ENCODE results near the gene SNRPB2. TPM values are rescaled to one million over a fixed set of nuclear protein-coding genes. Genes with fewer than 3 reads are reported as not detected.

Gene SNRPB2
- total RNA-seq, 1 donor: 51.4 TPM

DNA sequence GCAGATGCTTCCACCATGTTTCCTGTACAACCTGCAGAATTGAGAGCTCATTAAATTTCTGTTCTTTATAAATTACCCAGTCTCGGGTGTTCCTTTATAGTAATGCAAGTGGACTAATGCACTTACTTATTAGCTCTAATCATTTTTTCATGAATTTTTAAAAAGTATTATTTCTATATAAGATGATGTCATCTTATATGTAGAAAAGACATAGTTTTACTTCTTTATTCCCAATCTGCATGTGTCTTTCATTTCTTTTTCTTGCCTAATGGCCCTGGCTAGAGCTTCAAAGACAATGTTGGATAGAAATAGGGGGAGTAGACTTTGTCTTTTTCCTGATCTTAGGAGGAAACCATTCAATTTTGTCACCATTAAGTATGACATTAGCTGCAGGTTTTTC lies 46.1 kb downstream of the SNRPB2 start:
- no peak for DNase-seq (ENCODE audit: low read depth)
- no peak for TF ChIP-seq CTCF (IDR thresholded peaks at IDR 0.05; ENCODE audit: insufficient read depth, low read depth, low read length)
- no peak overlapping the region for H3K4me3 ChIP-seq (ENCODE audit: low read depth, low read length)

DNA sequence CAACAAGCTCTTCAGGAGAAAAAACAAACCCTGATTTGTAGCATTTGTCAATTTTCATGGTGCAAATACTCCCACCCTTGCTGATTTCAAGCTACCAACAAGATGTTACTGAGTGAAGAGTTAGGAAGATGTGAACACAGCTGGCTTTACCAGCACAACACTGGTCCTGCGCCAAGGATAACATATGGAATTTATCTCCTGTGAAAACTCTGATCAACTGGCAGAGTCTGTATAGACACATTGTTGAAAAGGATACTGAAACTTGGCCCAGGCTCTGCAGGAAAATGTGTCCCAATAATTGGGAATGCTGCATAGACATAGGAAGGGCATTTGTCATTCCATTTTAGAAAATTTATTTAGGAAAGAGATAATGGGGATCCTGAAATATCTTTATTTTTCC lies 47.3 kb downstream of the SNRPB2 start:
- DNase-seq (ENCODE audit: low read depth): no peak
- no peak for TF ChIP-seq CTCF (IDR thresholded peaks at IDR 0.05; ENCODE audit: insufficient read depth, low read depth, low read length)
- H3K4me3 ChIP-seq (ENCODE audit: low read depth, low read length): no peak overlapping the region

DNA sequence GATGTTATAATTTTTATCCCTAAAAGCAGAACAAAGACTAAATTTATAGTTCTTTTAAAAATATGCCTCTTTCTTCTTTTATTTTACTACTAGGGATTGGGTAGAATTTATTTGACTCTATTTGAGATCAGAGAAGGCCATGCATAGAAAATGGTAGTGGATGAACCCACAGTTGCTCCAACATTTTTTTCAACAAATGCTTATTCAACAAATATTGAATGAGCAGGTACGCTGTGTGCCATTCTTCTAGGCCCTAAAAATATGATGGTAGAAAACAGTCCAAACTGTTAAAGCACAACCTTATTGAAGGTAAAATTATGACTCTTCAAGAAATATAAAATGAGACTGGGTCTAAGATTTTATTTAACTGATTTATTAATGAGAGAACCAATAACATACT lies 48.3 kb downstream of the SNRPB2 start:
- no peak for DNase-seq (ENCODE audit: low read depth)
- no peak for TF ChIP-seq CTCF (IDR thresholded peaks at IDR 0.05; ENCODE audit: insufficient read depth, low read depth, low read length)
- no peak overlapping the region for H3K4me3 ChIP-seq (ENCODE audit: low read depth, low read length)

DNA sequence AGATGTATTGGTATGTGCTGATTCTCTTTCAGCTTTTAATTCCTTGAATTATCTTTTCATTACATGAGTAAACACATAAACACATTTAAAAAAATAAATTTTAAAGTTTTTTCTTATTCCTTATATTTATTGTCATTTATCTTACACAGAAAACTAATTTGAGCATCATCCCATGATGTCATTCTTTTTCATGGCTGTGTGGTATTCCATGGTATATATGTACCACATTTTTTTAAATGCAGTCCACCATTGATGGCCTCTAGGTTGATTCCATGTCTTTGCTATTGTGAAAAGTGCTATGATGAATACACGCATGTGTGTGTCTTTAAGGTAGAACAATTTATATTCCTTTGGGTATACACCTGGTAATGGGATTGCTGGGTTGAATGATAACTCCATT lies 51.7 kb downstream of the SNRPB2 start:
- H3K4me3 ChIP-seq (ENCODE audit: low read depth, low read length): no peak overlapping the region
- DNase-seq (ENCODE audit: low read depth): no peak
- no peak for TF ChIP-seq CTCF (IDR thresholded peaks at IDR 0.05; ENCODE audit: insufficient read depth, low read depth, low read length)

GRCh38 chr20:16785226-16785625 lies 55.4 kb downstream of the SNRPB2 start:
- no peak for DNase-seq (ENCODE audit: low read depth)
- TF ChIP-seq CTCF (IDR thresholded peaks at IDR 0.05; ENCODE audit: insufficient read depth, low read depth, low read length): no peak
- no peak overlapping the region for H3K4me3 ChIP-seq (ENCODE audit: low read depth, low read length)

Small RNA genes within 50 kb of the gene (small RNA-seq; reads per million reads assigned to genes)
- gene AL135938.1: not detected

Other genes starting within 250 kb of the SNRPB2 start
- 11.0 and 13.4 TPM in 2 replicates for gene KIF16B, start 156.6 kb upstream of the SNRPB2 start, total RNA-seq
- not detected in 2 replicates for gene OTOR, start 18.3 kb downstream of the SNRPB2 start, total RNA-seq

All from fibroblast of villous mesenchyme (primary cell).